IMR-90 (cell line): Measurements from ENCODE around the gene RGMB. TPM values are rescaled to one million over a fixed set of nuclear protein-coding genes. Genes with fewer than 3 reads are reported as not detected.

ENCODE experiments used
- ATAC-seq: fragments of 200-7000 bp; cut with Tn5 transposase; 2 replicates; pipeline ENCODE4 v1.9.1; 2020; ENCODE audit warnings: low read depth, mild to moderate bottlenecking, moderate library complexity
- BruUV-seq: library from RNA; stranded (reverse); fragments of 400-500 nt; replicated peaks from 2 replicates; lab custom pipeline; 2021; lab: Mats Ljungman, UMichigan
- CTCF ChIA-PET: fragments of 300-600 bp; formaldehyde crosslinking; extraction: SDS; loops from one replicate; lab custom pipeline; 2021; ENCODE audit warnings: antibody characterized with exemption; lab: Yijun Ruan, JAX
- POLR2A ChIA-PET: fragments of 300-600 bp; sonication (Branson Sonifier 250); formaldehyde crosslinking; loops from one replicate; lab custom pipeline; 2022; ENCODE audit warnings: antibody characterized with exemption; ENCODE audit not compliant: unreplicated experiment; lab: Charles Lee
- DNase-seq: peaks from one replicate; pipeline ENCODE4 v3.0.0; 2013
- H2AFZ ChIP-seq: replicated peaks from 2 replicates; pipeline ENCODE3; 2013; ENCODE audit warnings: low read length, mild to moderate bottlenecking; ENCODE audit not compliant: poor library complexity
- H2AK5ac ChIP-seq: 2 replicates; pipeline ENCODE4 v1.6.1; 2013; ENCODE audit warnings: low read depth, low read length, inconsistent platforms
- H2AK9ac ChIP-seq: replicated peaks from 2 replicates; pipeline ENCODE3; 2013; ENCODE audit warnings: mild to moderate bottlenecking, low read depth, low read length, moderate library complexity; ENCODE audit not compliant: poor library complexity
- H2BK120ac ChIP-seq: 2 replicates; pipeline ENCODE4 v1.6.1; 2013; ENCODE audit warnings: low read depth, low read length, inconsistent platforms
- H2BK15ac ChIP-seq: 3 replicates; pipeline ENCODE4 v1.6.1; 2013; ENCODE audit warnings: low read depth, low read length, inconsistent platforms
- H2BK20ac ChIP-seq: 2 replicates; pipeline ENCODE4 v1.6.1; 2013; ENCODE audit warnings: low read depth, mild to moderate bottlenecking, inconsistent platforms, low read length, moderate library complexity
- H2BK5ac ChIP-seq: 2 replicates; pipeline ENCODE4 v1.6.1; 2013; ENCODE audit warnings: mild to moderate bottlenecking, low read depth, low read length, inconsistent platforms; ENCODE audit not compliant: poor library complexity, severe bottlenecking
- H3K14ac ChIP-seq: replicated peaks from 2 replicates; pipeline ENCODE4 v1.6.1; 2013; ENCODE audit warnings: low read depth, low read length, inconsistent platforms
- H3K18ac ChIP-seq: 2 replicates; pipeline ENCODE4 v1.6.1; 2013; ENCODE audit warnings: low read depth, low read length, control low read depth
- H3K23ac ChIP-seq: 2 replicates; pipeline ENCODE4 v1.6.1; 2013; ENCODE audit warnings: low read depth, low read length, inconsistent platforms
- H3K27ac ChIP-seq: 2 replicates; pipeline ENCODE4 v1.5.1; 2013; ENCODE audit warnings: mild to moderate bottlenecking, control low read depth, low read length; ENCODE audit not compliant: insufficient read depth
- H3K27me3 ChIP-seq: 2 replicates; pipeline ENCODE4 v1.6.1; 2013; ENCODE audit warnings: low read length; ENCODE audit not compliant: control insufficient read depth, insufficient read depth
- H3K36me3 ChIP-seq: 2 replicates; pipeline ENCODE4 v1.6.1; 2013; ENCODE audit warnings: low read length, mixed read lengths; ENCODE audit not compliant: control insufficient read depth, insufficient read depth
- H3K4ac ChIP-seq: 2 replicates; pipeline ENCODE4 v1.6.1; 2013; ENCODE audit warnings: low read depth, low read length, inconsistent platforms
- H3K4me1 ChIP-seq: 2 replicates; pipeline ENCODE4 v1.6.1; 2013; ENCODE audit warnings: low read length, mixed read lengths; ENCODE audit not compliant: control insufficient read depth, insufficient read depth
- H3K4me2 ChIP-seq: 2 replicates; pipeline ENCODE4 v1.6.1; 2013; ENCODE audit warnings: low read depth, mild to moderate bottlenecking, control low read depth, low read length, moderate library complexity
- H3K4me3 ChIP-seq: 2 replicates; pipeline ENCODE4 v1.5.1; 2013; ENCODE audit warnings: low read depth, mild to moderate bottlenecking, control low read depth, low read length, moderate library complexity; ENCODE audit not compliant: insufficient read depth
- H3K56ac ChIP-seq: 2 replicates; pipeline ENCODE4 v1.6.1; 2013; ENCODE audit warnings: low read length, inconsistent platforms; ENCODE audit not compliant: insufficient read depth; ENCODE audit errors: extremely low read depth
- H3K79me1 ChIP-seq, 2 experiments: 2 replicates each; pipeline ENCODE4 v1.6.1; 2013; ENCODE audit warnings: low read length in 2 of 2, inconsistent platforms in 1 of 2, low read depth in 1 of 2
- H3K9ac ChIP-seq: 2 replicates; pipeline ENCODE4 v1.6.1; 2013; ENCODE audit warnings: low read depth, low read length, control low read depth
- H3K9me1 ChIP-seq: 2 replicates; pipeline ENCODE4 v1.6.1; 2013; ENCODE audit warnings: low read length, inconsistent platforms; ENCODE audit not compliant: insufficient read depth
- H3K9me3 ChIP-seq: 2 replicates; pipeline ENCODE4 v1.6.1; 2013; ENCODE audit warnings: low read length; ENCODE audit not compliant: control insufficient read depth, insufficient read depth
- H4K20me1 ChIP-seq: 2 replicates; pipeline ENCODE4 v1.6.1; 2013; ENCODE audit warnings: low read length, inconsistent platforms; ENCODE audit not compliant: insufficient read depth
- H4K5ac ChIP-seq: 2 replicates; pipeline ENCODE4 v1.6.1; 2013; ENCODE audit warnings: mild to moderate bottlenecking, low read depth, low read length, control low read depth
- H4K8ac ChIP-seq, 2 experiments: 2 replicates each; pipeline ENCODE4 v1.6.1; 2013; ENCODE audit warnings: low read depth in 2 of 2, low read length in 2 of 2, control low read depth in 1 of 2, inconsistent platforms in 1 of 2
- H4K91ac ChIP-seq: 2 replicates; pipeline ENCODE4 v1.6.1; 2013; ENCODE audit warnings: low read depth, low read length, inconsistent platforms; ENCODE audit not compliant: insufficient read depth
- BHLHE40 ChIP-seq: fragments of 150-350 bp; IDR thresholded peaks from 2 replicates; pipeline ENCODE4 v1.6.1; 2016; ENCODE audit warnings: mild to moderate bottlenecking, low read depth, low read length
- ELK1 ChIP-seq: fragments of 150-350 bp; IDR thresholded peaks from 2 replicates; pipeline ENCODE4 v1.6.1; 2016; ENCODE audit warnings: low read depth, mild to moderate bottlenecking, low read length, moderate library complexity, borderline replicate concordance
- FOS ChIP-seq: fragments of 150-350 bp; IDR thresholded peaks from 2 replicates; pipeline ENCODE4 v1.6.1; 2016; ENCODE audit warnings: low read depth, low read length
- MAFK ChIP-seq: IDR thresholded peaks from 2 replicates; pipeline ENCODE4 v1.6.1; 2012; ENCODE audit warnings: low read depth, low read length, improper control_type of control experiment
- MXI1 ChIP-seq: IDR thresholded peaks from 2 replicates; pipeline ENCODE4 v1.6.1; 2012; ENCODE audit warnings: low read depth, mild to moderate bottlenecking, low read length, moderate library complexity, borderline replicate concordance
- RAD21 ChIP-seq: IDR thresholded peaks from 2 replicates; pipeline ENCODE4 v1.6.1; 2012; ENCODE audit warnings: low read length, improper control_type of control experiment
- RCOR1 ChIP-seq: IDR thresholded peaks from 2 replicates; pipeline ENCODE4 v1.6.1; 2012; ENCODE audit warnings: mild to moderate bottlenecking, low read length, improper control_type of control experiment; ENCODE audit not compliant: insufficient replicate concordance
- RFX5 ChIP-seq: IDR thresholded peaks from 2 replicates; pipeline ENCODE4 v1.8.0; 2012; ENCODE audit warnings: low read depth, mild to moderate bottlenecking, low read length, moderate library complexity
- SMC3 ChIP-seq: fragments of 150-350 bp; IDR thresholded peaks from 2 replicates; pipeline ENCODE4 v1.6.1; 2016; ENCODE audit warnings: low read depth, mild to moderate bottlenecking, antibody characterized with exemption, low read length, moderate library complexity
- USF2 ChIP-seq: fragments of 150-350 bp; IDR thresholded peaks from 2 replicates; pipeline ENCODE4 v1.6.1; 2017; ENCODE audit warnings: mild to moderate bottlenecking, antibody characterized with exemption, low read length, low read depth
- WGBS, 2 experiments: methylation state at CpG; one replicate each; pipeline versions ENCODE4 v1.1.5 to v1.1.7; 2013; ENCODE audit warnings: missing lambda C conversion rate in 2 of 2; ENCODE audit not compliant: insufficient read length in 1 of 2; ENCODE audit errors: extremely low coverage in 2 of 2; 5-methylcytosine and 5-hydroxymethylcytosine counted together
- dilution Hi-C: fragments of 300-500 bp; cut with HindIII; formaldehyde crosslinking; loops from one replicate; pipeline ENCODE4 v1.14.3; 2018; ENCODE audit warnings: low sequenced_read_pairs; ENCODE audit not compliant: unreplicated experiment
- in situ Hi-C: fragments of 300-500 bp; cut with MboI; formaldehyde crosslinking; loops from 3 replicates; pipeline ENCODE4 v1.14.3; 2019; ENCODE audit warnings: low sequenced_read_pairs, inconsistent platforms, mixed read lengths
- intact Hi-C: fragments of 100-400 bp; cut with micrococcal nuclease; formaldehyde crosslinking; loops from 2 replicates; pipeline ENCODE4 v1.10.0; 2022
- polyA plus RNA-seq, 3 experiments: library from polyadenylated mRNA; depleted of rRNA; stranded (reverse); fragments of >200 nt; gene quantifications; 2 replicates each; pipeline ENCODE4 v1.2.3, GENCODE V29; 2012; ENCODE audit warnings: low replicate concordance in 1 of 3
- total RNA-seq: library from RNA; depleted of rRNA; stranded (reverse); fragments of >200 nt; gene quantifications from 2 replicates; pipeline ENCODE4 v1.2.3, GENCODE V29; 2012

The RGMB gene
- total and polyA plus RNA-seq, 2 of the 4 experiments (the other 2 are of a cell fraction): 74.4 to 129 TPM

GRCh38 chr5:98813755-98814154 is 40.3 kb downstream of the RGMB start:
- Histone ChIP-seq H4K5ac (no peak overlapping the region), H2AK5ac (no peak overlapping the region), H3K9me3 (no peaks in the 10 kb centered on the region), H2AFZ (no peak overlapping the region), H4K20me1 (no peaks in the 10 kb centered on the region), H3K9me1 (no peaks in the 10 kb centered on the region), H2BK5ac (no peak overlapping the region), H2AK9ac (no peak overlapping the region), H3K18ac (no peak overlapping the region), H3K9ac (no peak overlapping the region), H3K56ac (no peak overlapping the region), H3K4ac (no peak overlapping the region), H3K4me2 (no peak overlapping the region), H4K91ac (no peak overlapping the region), H3K27ac (no peak overlapping the region), H3K4me3 (no peak overlapping the region), H2BK20ac (no peak overlapping the region), H3K27me3 (no peaks in the 10 kb centered on the region), H3K23ac (no peak overlapping the region), H3K36me3 (no peaks in the 10 kb centered on the region), H3K79me1 (no peaks in the 10 kb centered on the region), H2BK15ac (no peak overlapping the region), H2BK120ac (no peak overlapping the region), H3K14ac (no peak overlapping the region), H4K8ac (no peak overlapping the region), H3K4me1 (no peaks in the 10 kb centered on the region)
- POLR2A ChIA-PET: no interaction called here
- no CpG with 5 or more reads among the region's 3 CpGs for WGBS, 2 experiments
- no peak for ATAC-seq
- TF ChIP-seq BHLHE40: no peak
- no peak for TF ChIP-seq RCOR1
- no peak for TF ChIP-seq RFX5
- TF ChIP-seq FOS: no peak
- TF ChIP-seq SMC3: no peak
- TF ChIP-seq MAFK: no peak
- TF ChIP-seq ELK1: no peak
- TF ChIP-seq RAD21: no peak
- no peak for TF ChIP-seq USF2
- no peak for TF ChIP-seq MXI1
- dilution Hi-C loops (no loop called here), intact Hi-C loops (no loop called here), in situ Hi-C loops (no loop called here)
- DNase-seq: no peak
- BruUV-seq: no TSS peak
- CTCF ChIA-PET: no interaction called here
